WTC11 (cell line): ENCODE results near the gene ZFHX3. TPM values are rescaled to one million over a fixed set of nuclear protein-coding genes. Genes with fewer than 3 reads are reported as not detected.

Experiments
- ATAC-seq: fragments of 200-7000 bp; cut with Tn5 transposase; 2 replicates; pipeline ENCODE4 v1.10.0; 2021; ENCODE audit warnings: mild to moderate bottlenecking, moderate library complexity
- CTCF ChIA-PET: fragments of 300-600 bp; sonication (Branson Sonifier 250); formaldehyde crosslinking; loops from one replicate; lab custom pipeline; 2021; ENCODE audit warnings: antibody characterized with exemption; lab: Charles Lee
- POLR2A ChIA-PET: fragments of 350-600 bp; sonication (Branson Sonifier 250); formaldehyde crosslinking; loops from one replicate; lab custom pipeline; 2021; ENCODE audit warnings: antibody characterized with exemption; lab: Charles Lee
- DNase-seq: peaks from one replicate; pipeline ENCODE4 v3.0.0; 2021; ENCODE audit warnings: low spot score
- H3K27ac Mint-ChIP-seq: 2 replicates; pipeline ENCODE4 v1.8.0; 2021; ENCODE audit warnings: mixed read lengths
- H3K27me3 Mint-ChIP-seq: 2 replicates; pipeline ENCODE4 v1.8.0; 2021; ENCODE audit warnings: low read depth, mild to moderate bottlenecking, moderate library complexity, mixed read lengths
- H3K36me3 Mint-ChIP-seq: 2 replicates; pipeline ENCODE4 v1.8.0; 2021; ENCODE audit warnings: mixed read lengths
- H3K4me1 Mint-ChIP-seq: 2 replicates; pipeline ENCODE4 v1.8.0; 2022; ENCODE audit warnings: mixed read lengths
- H3K4me3 Mint-ChIP-seq: 2 replicates; pipeline ENCODE4 v1.8.0; 2021; ENCODE audit warnings: mild to moderate bottlenecking, moderate library complexity, mixed read lengths
- H3K9me3 Mint-ChIP-seq: 2 replicates; pipeline ENCODE4 v1.8.0; 2021; ENCODE audit warnings: mixed read lengths
- AFF4 ChIP-seq: sonication (generic); formaldehyde crosslinking; IDR thresholded peaks from 2 replicates; pipeline ENCODE4 v1.8.1; 2023; ENCODE audit warnings: mild to moderate bottlenecking, missing genetic modification reagents, borderline replicate concordance
- ATF1 ChIP-seq: sonication (generic); formaldehyde crosslinking; IDR thresholded peaks from 2 replicates; pipeline ENCODE4 v1.8.1; 2023; ENCODE audit warnings: mild to moderate bottlenecking, moderate library complexity, missing genetic modification reagents
- ATF2 ChIP-seq: sonication (generic); formaldehyde crosslinking; IDR thresholded peaks from 2 replicates; pipeline ENCODE4 v1.8.1; 2022; ENCODE audit warnings: low read depth, missing genetic modification reagents, borderline replicate concordance
- CREM ChIP-seq: sonication (generic); formaldehyde crosslinking; IDR thresholded peaks from 2 replicates; pipeline ENCODE4 v1.8.1; 2022; ENCODE audit warnings: mild to moderate bottlenecking, missing genetic modification reagents, moderate library complexity
- E2F4 ChIP-seq: sonication (generic); formaldehyde crosslinking; IDR thresholded peaks from 2 replicates; pipeline ENCODE4 v1.8.1; 2022; ENCODE audit warnings: low read depth, mild to moderate bottlenecking, moderate library complexity, missing genetic modification reagents, borderline replicate concordance
- E2F5 ChIP-seq: sonication (generic); formaldehyde crosslinking; IDR thresholded peaks from 2 replicates; pipeline ENCODE4 v1.8.1; 2022; ENCODE audit warnings: mild to moderate bottlenecking, moderate library complexity, missing genetic modification reagents
- EMX1 ChIP-seq: fragments of 250-450 bp; sonication (Bioruptor Pico); IDR thresholded peaks from 2 replicates; pipeline ENCODE4 v1.8.0; 2021; ENCODE audit warnings: mild to moderate bottlenecking
- FOXK1 ChIP-seq: sonication (generic); formaldehyde crosslinking; IDR thresholded peaks from 2 replicates; pipeline ENCODE4 v1.8.0; 2022; ENCODE audit warnings: mild to moderate bottlenecking, moderate library complexity, missing genetic modification reagents
- FOXP4 ChIP-seq: sonication (generic); formaldehyde crosslinking; IDR thresholded peaks from 2 replicates; pipeline ENCODE4 v1.8.0; 2022; ENCODE audit warnings: mild to moderate bottlenecking, missing genetic modification reagents
- GABPB1 ChIP-seq: sonication (generic); formaldehyde crosslinking; IDR thresholded peaks from 2 replicates; pipeline ENCODE4 v1.8.1; 2023; ENCODE audit warnings: mild to moderate bottlenecking, missing genetic modification reagents
- GRHL2 ChIP-seq: fragments of 250-450 bp; sonication (Bioruptor Pico); IDR thresholded peaks from 2 replicates; pipeline ENCODE4 v1.8.0; 2022; ENCODE audit warnings: mild to moderate bottlenecking, moderate library complexity; ENCODE audit not compliant: insufficient replicate concordance, severe bottlenecking
- JAZF1 ChIP-seq: fragments of 250-450 bp; sonication (Bioruptor Pico); IDR thresholded peaks from 2 replicates; pipeline ENCODE4 v1.9.0; 2021; ENCODE audit warnings: moderate library complexity, mild to moderate bottlenecking, inconsistent platforms
- RELA ChIP-seq: sonication (generic); formaldehyde crosslinking; IDR thresholded peaks from 2 replicates; pipeline ENCODE4 v1.8.1; 2022; ENCODE audit warnings: missing genetic modification reagents, mild to moderate bottlenecking, borderline replicate concordance
- SMAD4 ChIP-seq: sonication (generic); formaldehyde crosslinking; IDR thresholded peaks from 2 replicates; pipeline ENCODE4 v1.8.0; 2022; ENCODE audit warnings: mild to moderate bottlenecking, missing genetic modification reagents
- SP1 ChIP-seq: sonication (generic); formaldehyde crosslinking; conservative IDR thresholded peaks from 2 replicates; pipeline ENCODE4 v1.8.1; 2022; ENCODE audit warnings: missing genetic modification reagents
- TEAD4 ChIP-seq: sonication (generic); formaldehyde crosslinking; IDR thresholded peaks from 2 replicates; pipeline ENCODE4 v1.8.0; 2022; ENCODE audit warnings: mild to moderate bottlenecking, missing genetic modification reagents
- USF2 ChIP-seq: sonication (generic); formaldehyde crosslinking; IDR thresholded peaks from 2 replicates; pipeline ENCODE4 v1.8.1; 2023; ENCODE audit warnings: mild to moderate bottlenecking, missing genetic modification reagents, moderate library complexity
- ZMAT4 ChIP-seq: fragments of 250-450 bp; sonication (Bioruptor Pico); IDR thresholded peaks from 2 replicates; pipeline ENCODE4 v1.9.0; 2021; ENCODE audit warnings: mild to moderate bottlenecking
- ZNF263 ChIP-seq: sonication (generic); formaldehyde crosslinking; IDR thresholded peaks from 2 replicates; pipeline ENCODE4 v1.8.1; 2022; ENCODE audit warnings: low read depth, mild to moderate bottlenecking, moderate library complexity, missing genetic modification reagents
- ZNF317 ChIP-seq: sonication (generic); formaldehyde crosslinking; IDR thresholded peaks from 2 replicates; pipeline ENCODE4 v1.8.1; 2023; ENCODE audit warnings: low read depth, mild to moderate bottlenecking, moderate library complexity, missing genetic modification reagents, borderline replicate concordance
- ZSCAN18 ChIP-seq: fragments of 250-450 bp; sonication (Bioruptor Pico); IDR thresholded peaks from 2 replicates; pipeline ENCODE4 v2.1.2; 2022; ENCODE audit warnings: mild to moderate bottlenecking, moderate library complexity
- total RNA-seq: library from RNA; stranded (reverse); gene quantifications from 3 replicates; pipeline ENCODE4 v1.2.3, GENCODE V29; 2021

ZFHX3 gene
- total RNA-seq, 1 experiment from 2014 or later, result 5.7 TPM

- no peak for TF ChIP-seq E2F4
- TF ChIP-seq CREM (CRISPR knock-in tag), result no peak
- no peak for TF ChIP-seq EMX1
Observed at GRCh38 chr16:72908362-72909167, 139.4 kb downstream of the ZFHX3 start (continued).

- Mint-ChIP-seq H3K4me1 (peaks cover 10% of the 10 kb centered on the region), H3K36me3 (no peaks in the 10 kb centered on the region), H3K4me3 (no peak overlapping the region), H3K27ac (no peak overlapping the region), H3K9me3 (no peaks in the 10 kb centered on the region), H3K27me3 (no peaks in the 10 kb centered on the region)
- DNase-seq (no peak), ATAC-seq (no peak)
- ChIA-PET POLR2A (no interaction called here), CTCF (no interaction called here)
- no peak for TF ChIP-seq GABPB1 (CRISPR knock-in tag)
- no peak for TF ChIP-seq GRHL2 (CRISPR knock-in tag)
- no peak for TF ChIP-seq SMAD4 (CRISPR knock-in tag)
- no peak for TF ChIP-seq CREM (CRISPR knock-in tag)
- TF ChIP-seq ZNF263 (CRISPR knock-in tag), result no peak
- TF ChIP-seq ATF2 (CRISPR knock-in tag), result no peak
- TF ChIP-seq JAZF1 (CRISPR knock-in tag), result no peak
- TF ChIP-seq FOXK1, result no peak
- TF ChIP-seq FOXP4, result no peak
Observed at GRCh38 chr16:72905581-72905980, 142.3 kb downstream of the ZFHX3 start.

GRCh38 chr16:72903176-72903575 is 144.8 kb downstream of the ZFHX3 start:
- Mint-ChIP-seq H3K4me3 (no peak overlapping the region), H3K27me3 (no peaks in the 10 kb centered on the region), H3K36me3 (no peaks in the 10 kb centered on the region), H3K4me1 (0 out of 2 replicates have a peak, but pooled peaks cover 3% of the 10 kb centered on the region), H3K9me3 (no peaks in the 10 kb centered on the region), H3K27ac (no peak overlapping the region)
- TF ChIP-seq RELA (CRISPR knock-in tag) (no peak), ZSCAN18 (no peak), AFF4 (CRISPR knock-in tag) (no peak), USF2 (no peak), E2F5 (CRISPR knock-in tag) (no peak), SMAD4 (CRISPR knock-in tag) (no peak), GABPB1 (CRISPR knock-in tag) (no peak), ZMAT4 (no peak), SP1 (CRISPR knock-in tag) (no peak), TEAD4 (CRISPR knock-in tag) (no peak), ATF1 (CRISPR knock-in tag) (no peak), ZNF317 (CRISPR knock-in tag) (no peak)
- ChIA-PET CTCF (no interaction called here), POLR2A (no interaction called here)
- ATAC-seq (no peak), DNase-seq (no peak)
